ENCODE results near the gene ID1. TPM values are rescaled to one million over a fixed set of nuclear protein-coding genes. Genes with fewer than 3 reads are reported as not detected.

ID1 gene
- total RNA-seq, 1 donor from 2014 or later, result 91.5 TPM

GRCh38 chr20:31587545-31588389, 17.3 kb upstream of the ID1 start:
- intact Hi-C loops (cut with micrococcal nuclease), result no loop called here
- H3K4me1 ChIP-seq, result peaks cover 22% of the 10 kb centered on the region

GRCh38 chr20:31590717-31591225, 14.3 kb upstream of the ID1 start:
- no peak for TF ChIP-seq CTCF (IDR thresholded peaks at IDR 0.05; ENCODE audit: borderline replicate concordance)
- DNase-seq, result no peak
- Histone ChIP-seq H3K36me3 (no peaks in the 10 kb centered on the region), H3K4me3 (no peak overlapping the region), H3K27ac (replicated peaks) (peak overlapping the region; percentile 95), H3K4me1 (peaks cover 45% of the 10 kb centered on the region), H3K27me3 (ENCODE audit: low read depth) (no peaks in the 10 kb centered on the region), H3K9me3 (replicated peaks) (no peaks in the 10 kb centered on the region)
- intact Hi-C loops (cut with micrococcal nuclease), result no loop called here

More at GRCh38 chr20:31587545-31588389, 17.3 kb upstream of the ID1 start:
- TF ChIP-seq CTCF (IDR thresholded peaks at IDR 0.05; ENCODE audit: borderline replicate concordance), result no peak
- H3K9me3 ChIP-seq (replicated peaks), result no peaks in the 10 kb centered on the region
- DNase-seq, result peak; percentile 71
- peak overlapping the region; percentile 63 for H3K4me3 ChIP-seq
- peak overlapping the region; percentile 95 for H3K27ac ChIP-seq (replicated peaks)
- H3K27me3 ChIP-seq (ENCODE audit: low read depth), result no peaks in the 10 kb centered on the region
- H3K36me3 ChIP-seq, result no peaks in the 10 kb centered on the region

- TF ChIP-seq CTCF (IDR thresholded peaks at IDR 0.05; ENCODE audit: borderline replicate concordance), result no peak
- peaks cover 49% of the 10 kb centered on the region for H3K4me1 ChIP-seq
- no peaks in the 10 kb centered on the region for H3K27me3 ChIP-seq (ENCODE audit: low read depth)
- no peak overlapping the region for H3K4me3 ChIP-seq
- no peaks in the 10 kb centered on the region for H3K9me3 ChIP-seq (replicated peaks)
- H3K36me3 ChIP-seq, result no peaks in the 10 kb centered on the region
- intact Hi-C loops (cut with micrococcal nuclease), result no loop called here
- no peak for DNase-seq
- H3K27ac ChIP-seq (replicated peaks), result peak overlapping the region; percentile 89
Observed at GRCh38 chr20:31593221-31594001, 11.7 kb upstream of the ID1 start.

GRCh38 chr20:31594002-31594557, 11.0 kb upstream of the ID1 start:
- Histone ChIP-seq H3K4me3 (no peak overlapping the region), H3K27me3 (ENCODE audit: low read depth) (no peaks in the 10 kb centered on the region), H3K27ac (replicated peaks) (peak overlapping the region; percentile 89), H3K4me1 (peaks cover 43% of the 10 kb centered on the region), H3K9me3 (replicated peaks) (no peaks in the 10 kb centered on the region), H3K36me3 (no peaks in the 10 kb centered on the region)
- intact Hi-C loops (cut with micrococcal nuclease), result no loop called here
- no peak for TF ChIP-seq CTCF (IDR thresholded peaks at IDR 0.05; ENCODE audit: borderline replicate concordance)
- no peak for DNase-seq

Data from left ventricle myocardium inferior (tissue), 1 donor.